Stimulated activated CD8-positive, alpha-beta memory T cell treated with anti-CD3 and anti-CD28 coated beads, Interleukin-7, amount 100 ng/mL, for 1 hour (primary cell): ENCODE data around the gene RAP1A.
"Not testable (repeated sequence)": the region's sequence is repeated elsewhere in the genome, so short reads cannot be mapped to it uniquely, and the experiment has no call there.

Experiments
- DNase-seq, 2 donors: peaks; one replicate each; pipeline ENCODE4 v3.0.0-alpha.2; 2020; ENCODE audit warnings: low read depth in 2 of 2

The RAP1A gene

DNA sequence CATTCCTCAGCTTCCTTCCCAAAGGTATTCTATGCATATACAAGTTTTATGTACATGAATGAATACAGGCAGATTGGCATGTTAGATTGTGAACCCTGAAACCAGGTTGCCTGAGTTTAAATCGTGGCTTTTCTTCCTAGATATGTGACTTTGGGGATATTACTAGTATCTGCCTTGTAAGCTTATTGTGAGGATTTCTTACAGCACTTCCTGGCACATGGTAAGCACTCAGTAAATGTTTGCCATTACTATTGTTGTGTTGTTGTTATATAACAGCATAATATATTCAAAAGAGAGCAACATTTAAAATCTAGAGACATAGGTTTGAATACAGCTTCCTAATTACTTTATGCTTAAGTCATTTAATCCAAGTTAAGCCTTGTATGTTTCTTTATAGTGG is 45.1 kb downstream of the RAP1A start:
- DNase-seq, result no peak

DNA sequence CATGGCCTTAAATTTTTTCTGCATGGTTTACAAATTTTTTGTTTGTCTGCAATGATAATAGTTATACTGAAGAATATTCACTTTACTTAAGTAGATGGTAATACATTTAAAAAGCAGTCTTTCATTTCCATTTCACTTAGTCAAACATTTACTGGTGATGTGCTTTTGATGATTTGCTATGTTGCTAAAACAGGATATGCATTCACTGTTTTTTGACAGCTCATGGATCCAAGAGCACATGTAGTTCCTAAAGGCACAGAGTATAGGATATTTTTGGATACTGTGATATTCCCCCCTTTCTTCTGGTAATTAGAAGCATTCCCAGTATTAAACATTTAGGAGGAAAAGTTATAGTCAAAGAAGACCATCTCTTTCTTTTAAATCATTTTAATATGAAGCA is 45.9 kb downstream of the RAP1A start:
- no peak for DNase-seq

DNA sequence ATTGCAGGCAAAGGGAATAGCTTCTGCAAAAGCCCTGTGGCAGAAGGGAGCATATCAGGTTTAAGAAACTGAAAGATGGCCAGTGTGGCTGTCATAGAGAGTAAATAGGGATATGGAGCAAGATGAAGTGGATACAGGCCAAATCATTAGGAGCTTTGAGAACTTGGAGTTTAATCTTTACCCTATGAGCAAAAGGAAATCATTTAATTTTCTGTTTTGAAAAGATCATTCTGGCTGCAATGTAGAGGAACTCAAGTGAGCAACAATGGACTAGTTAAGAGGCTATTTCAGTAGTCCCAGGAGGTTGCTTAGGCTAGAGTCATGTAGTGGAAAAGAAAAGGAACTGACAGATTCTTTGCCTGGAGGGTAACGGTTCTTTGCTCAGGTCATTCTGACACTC is 47.2 kb downstream of the RAP1A start:
- DNase-seq, result no peak

DNA sequence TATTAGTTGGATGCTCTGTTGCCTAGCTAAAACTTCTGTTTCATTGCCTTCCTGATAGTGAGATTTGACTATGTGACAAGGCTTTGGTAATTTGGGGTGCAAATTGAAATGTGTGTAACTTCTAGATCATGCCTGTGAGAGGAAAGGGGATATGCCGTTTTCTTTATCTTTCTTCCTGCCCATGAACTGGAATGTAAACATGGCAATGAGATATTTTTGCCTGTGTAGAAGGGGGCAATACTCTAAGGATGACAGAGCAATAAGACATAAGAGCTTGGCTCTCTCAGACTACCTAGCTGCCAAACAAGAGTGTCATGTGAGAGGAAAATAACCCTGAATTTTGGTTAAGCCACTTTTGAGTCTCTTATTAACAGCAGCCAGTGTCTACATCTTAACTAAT is 49.7 kb downstream of the RAP1A start:
- DNase-seq, result no peak

DNA sequence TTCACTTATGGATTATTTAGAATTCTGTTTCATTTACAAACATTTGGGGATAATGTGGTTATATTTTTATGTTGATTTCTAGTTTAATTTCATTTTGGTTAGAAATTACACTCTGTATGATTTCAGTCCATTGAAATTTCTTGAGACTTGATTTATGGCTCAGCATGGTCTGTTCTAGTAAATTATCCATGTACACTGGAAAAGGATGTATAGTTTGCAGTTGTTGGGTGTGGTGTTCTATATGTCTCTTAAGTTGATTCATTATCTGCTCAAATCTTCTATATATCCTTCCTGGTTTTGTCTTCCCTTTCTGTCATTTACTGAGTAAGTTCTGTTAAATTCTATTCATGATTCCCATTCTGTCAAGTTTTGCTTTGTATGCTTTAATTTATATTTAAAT is 52.3 kb downstream of the RAP1A start:
- no peak for DNase-seq

DNA sequence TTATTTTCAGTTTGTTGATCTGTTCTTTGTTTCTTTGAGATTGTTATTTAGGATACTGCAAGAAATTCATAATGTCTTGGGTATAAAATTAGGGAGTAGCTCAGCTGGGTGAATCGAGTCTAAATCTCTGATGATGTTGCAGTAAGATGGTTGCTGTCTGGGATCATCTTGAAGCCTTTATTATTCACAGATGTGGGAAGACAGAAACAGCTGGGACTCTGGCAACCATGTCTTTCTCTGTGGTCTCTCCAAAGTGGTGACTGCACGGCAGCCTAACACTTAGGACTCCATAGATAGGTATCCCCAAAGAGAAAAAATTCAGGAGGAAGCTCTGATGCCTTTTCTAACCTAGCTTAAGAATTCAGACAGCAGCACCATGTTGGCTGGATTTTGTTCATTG is 52.7 kb downstream of the RAP1A start:
- DNase-seq, result no peak

DNA sequence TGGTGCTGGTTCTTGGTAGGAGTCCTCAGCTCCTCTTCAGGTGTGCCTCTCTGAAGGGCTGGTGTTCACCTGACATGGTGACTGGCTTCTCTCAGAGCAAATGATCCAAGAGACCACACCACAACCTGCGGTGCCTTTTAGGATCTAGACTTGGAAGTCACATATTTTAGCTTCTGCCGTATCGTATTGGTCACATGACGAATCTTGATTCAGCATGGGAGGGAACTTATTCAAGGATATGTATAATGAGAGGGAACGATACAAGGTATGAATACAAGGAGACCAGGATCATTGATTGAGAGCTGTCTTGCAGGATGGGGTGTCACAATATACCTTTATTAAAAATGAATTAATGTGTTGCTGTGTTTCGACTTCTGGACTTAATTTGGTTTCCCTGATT is 58.0 kb downstream of the RAP1A start:
- DNase-seq, result no peak

DNA sequence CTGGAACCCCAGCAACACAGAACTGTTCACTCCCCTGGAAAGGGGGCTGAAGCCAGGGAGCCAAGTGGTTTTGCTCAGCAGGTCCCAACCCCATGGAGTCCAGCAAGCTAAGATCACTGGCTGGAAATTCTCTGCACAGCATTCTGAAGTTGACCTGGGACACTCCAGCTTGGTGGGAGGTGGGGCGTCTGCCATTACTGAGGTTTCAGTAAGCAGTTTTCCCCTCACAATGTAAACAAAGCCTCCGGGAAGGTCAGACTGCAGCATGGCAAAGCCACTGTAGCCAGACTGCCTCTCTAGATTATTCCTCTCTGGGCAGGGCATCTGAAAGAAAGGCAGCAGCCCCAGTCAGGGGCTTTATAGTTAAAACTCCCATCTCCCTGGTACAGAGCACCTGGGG is 60.0 kb downstream of the RAP1A start:
- no peak for DNase-seq

DNA sequence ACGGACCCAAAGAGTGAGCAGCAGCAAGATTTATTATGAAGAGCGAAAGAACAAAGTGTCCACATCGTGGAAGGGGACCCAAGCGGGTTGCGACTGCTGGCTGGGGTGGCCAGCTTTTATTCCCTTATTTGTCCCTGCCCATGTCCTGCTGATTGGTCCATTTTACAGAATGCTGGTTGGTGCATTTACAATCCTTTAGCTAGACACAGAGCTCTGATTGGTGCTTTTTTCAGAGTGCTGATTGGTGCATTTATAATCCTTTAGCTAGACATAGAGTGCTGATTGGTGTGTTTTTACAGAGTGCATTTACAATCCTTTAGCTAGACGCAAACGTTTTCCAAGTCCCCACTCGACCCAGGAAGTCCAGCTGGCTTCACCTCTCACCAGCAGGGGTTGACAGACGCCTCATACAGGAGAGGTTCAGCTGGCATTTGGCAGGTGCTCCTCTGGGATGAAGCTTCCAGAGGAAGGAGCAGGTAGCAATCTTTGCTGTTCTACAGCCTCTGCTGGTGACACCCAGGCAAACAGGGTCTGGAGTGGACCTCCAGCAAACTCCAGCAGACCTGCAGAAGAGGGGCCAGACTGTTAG is 60.7 kb downstream of the RAP1A start:
- not testable (repeated sequence) for DNase-seq

DNA sequence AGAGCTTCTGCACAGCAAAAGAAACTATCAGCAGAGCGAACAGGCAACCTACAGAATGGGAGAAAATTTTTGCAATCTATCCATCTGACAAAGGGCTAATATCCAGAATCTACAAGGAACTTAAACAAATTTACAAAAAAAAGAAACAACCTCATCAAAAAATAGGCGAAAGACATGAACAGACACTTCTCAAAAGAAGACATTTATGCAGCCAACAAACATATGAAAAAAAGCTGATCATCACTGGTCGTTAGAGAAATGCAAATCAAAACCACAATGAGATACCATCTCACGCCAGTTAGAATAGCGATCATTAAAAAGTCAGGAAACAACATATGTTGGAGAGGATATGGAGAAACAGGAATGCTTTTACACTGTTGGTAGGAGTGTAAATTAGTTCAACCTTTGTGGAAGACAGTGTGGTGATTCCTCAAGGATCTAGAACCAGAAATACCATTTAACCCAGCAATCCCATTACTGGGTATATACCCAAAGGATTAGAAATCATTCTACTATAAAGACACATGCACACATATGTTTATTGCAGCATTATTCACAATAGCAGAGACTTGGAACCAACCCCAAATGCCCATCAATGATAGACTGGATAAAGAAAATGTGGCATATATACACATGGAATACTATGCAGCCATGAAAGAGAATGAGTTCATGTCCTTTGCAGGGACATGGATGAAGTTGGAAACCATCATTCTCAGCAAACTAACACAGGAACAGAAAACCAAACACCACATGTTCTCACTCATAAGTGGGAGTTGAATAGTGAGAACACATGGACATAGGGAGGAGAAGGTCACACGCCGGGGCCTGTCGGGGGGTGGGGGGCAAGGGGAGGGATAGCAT is 65.9 kb downstream of the RAP1A start:
- DNase-seq, result not testable (repeated sequence)

DNA sequence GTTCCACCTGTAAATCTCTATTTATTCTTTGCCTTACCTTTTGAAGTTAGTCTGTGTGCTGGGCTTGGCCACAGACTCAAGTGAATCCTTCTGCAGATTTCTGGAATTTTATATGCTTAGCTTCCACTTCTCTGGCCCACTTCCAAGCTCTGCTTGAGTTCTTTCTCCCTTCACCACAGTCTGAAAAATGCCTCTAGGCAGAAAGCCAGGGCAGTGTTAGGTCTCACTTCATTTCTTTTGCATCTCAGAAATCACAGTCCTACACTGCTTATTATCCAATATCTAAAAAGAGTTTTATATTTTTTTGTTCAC is 70.7 kb downstream of the RAP1A start:
- DNase-seq, result no peak

DNA sequence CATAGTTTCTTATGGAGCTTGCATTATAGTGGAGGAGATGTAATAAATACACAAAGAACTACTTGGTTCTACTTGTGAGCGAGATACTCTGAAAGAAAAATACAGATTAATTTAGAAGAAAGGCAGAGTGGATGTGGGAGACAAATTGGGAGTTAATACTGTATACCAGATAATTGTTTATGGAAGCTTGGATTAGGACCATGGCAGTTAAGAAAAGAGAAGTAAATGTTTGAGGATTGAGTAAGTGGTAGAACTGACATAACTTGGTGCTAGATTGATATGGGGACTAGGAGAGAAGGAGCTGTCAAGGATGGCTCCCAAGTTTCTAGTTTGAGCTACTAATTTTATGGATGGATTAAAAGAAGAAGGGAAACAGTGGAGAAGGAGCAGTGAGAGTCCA is 72.3 kb downstream of the RAP1A start:
- DNase-seq, result no peak

DNA sequence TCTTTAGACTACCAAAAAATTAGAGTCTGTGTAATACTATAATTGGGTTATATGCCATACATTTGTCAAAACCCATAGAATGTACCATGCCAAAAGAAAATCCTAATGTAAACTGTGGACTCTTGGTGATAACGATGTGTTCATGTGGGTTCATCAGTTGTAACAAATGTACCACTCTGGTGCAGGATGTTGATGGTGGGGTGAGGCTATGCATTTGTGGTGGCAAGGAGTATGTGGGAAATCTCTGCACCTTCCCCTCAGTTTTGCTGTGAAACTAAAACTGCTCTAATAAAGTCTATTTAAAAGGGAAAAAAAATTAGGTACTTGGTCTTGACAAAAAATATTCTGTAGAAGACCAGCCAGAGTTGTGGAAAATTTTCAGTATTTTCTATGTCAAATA is 76.2 kb downstream of the RAP1A start:
- no peak for DNase-seq

DNA sequence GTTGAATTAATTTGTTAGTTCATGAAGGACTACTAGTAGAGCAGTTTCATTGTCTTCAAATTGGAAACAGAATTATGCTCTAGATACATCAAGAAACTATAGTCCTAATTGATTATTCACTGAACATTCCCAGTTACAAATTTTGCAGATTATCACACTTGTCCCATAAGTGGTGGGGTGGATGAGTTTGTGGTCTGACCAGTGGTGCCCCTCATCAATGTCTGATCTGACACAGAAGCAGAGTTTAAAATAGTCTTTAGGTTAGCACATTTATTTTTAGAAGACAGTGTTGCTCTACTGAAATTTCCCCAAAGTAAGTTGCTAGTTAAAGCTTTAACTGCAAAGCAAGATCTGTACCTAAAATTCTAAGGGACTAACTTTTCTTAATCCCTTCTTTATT is 76.7 kb downstream of the RAP1A start:
- DNase-seq, result no peak

DNA sequence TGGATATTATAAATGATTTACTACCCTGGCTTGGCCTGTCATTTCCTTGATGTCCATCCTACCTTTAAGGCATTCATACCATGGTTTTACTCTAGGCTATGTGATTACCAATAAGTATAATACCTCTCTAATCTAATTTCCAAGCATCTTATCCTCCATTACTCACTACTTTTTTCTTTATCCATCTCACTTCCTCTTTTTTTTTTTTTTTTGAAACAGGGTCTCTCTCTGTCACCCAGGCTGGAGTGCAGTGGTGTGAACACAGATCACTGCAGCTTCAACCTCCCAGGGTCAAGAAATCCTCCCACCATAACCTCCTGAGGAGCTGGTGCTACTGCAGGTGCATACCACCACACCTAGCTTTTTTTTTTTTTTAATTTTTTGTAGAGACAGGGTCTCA is 79.7 kb downstream of the RAP1A start:
- no peak for DNase-seq

DNA sequence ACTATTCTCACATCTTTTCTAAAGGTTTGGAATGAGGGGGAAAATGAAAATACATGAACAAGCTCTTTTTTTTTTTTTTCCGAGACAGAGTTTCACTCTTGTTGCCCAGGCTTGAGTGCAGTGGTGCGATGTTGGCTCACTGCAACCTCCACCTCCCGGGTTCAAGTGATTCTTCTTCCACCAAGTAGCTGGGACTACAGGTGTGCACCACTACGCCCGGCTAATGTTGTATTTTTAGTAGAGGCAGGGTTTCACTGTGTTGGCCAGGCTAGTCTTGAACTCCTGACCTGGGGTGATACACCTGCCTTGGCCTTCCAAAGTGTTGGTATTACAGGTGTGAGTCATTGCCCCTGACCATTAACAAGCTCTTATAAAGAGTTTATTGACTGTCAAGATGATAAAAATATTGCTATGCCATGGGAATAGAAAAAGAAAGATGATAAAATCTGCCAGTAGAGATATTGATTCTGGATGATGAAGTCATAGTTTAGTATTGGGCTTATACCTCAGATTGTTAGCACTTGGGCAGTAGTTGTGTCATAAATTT is 83.0 kb downstream of the RAP1A start:
- DNase-seq, result no peak

DNA sequence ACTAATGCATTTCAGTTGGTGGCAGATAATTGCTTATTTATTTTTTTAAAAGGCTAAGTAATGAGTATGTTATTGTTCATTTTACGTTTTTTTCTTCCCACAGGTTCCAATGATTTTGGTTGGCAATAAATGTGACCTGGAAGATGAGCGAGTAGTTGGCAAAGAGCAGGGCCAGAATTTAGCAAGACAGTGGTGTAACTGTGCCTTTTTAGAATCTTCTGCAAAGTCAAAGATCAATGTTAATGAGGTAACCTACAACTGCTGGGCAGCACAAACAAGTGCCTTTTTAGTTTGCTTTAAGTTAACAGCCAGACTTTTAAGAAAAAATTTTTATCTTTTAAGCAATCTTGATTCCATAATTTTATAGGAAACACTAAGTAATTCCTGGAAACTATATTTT is 84.7 kb downstream of the RAP1A start:
- DNase-seq, result no peak

DNA sequence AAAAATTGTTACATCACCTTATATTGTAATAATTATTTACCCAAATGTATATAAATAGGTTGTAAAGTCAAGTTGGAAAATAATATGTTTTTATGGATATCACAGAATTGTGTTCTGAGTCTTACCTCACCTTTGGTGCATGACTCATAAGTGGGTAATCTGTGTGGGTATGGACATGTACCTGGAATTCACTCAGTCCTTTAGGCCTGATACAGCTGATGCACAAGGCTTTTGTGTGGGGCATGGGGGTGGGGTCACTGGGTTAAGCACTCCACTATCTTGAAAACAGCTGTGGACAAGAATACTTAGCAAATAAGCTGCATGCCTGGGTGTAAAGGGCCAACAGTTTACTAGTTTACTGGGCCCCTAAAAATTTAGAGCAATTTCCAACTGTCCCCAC is 85.2 kb downstream of the RAP1A start:
- DNase-seq, result no peak

DNA sequence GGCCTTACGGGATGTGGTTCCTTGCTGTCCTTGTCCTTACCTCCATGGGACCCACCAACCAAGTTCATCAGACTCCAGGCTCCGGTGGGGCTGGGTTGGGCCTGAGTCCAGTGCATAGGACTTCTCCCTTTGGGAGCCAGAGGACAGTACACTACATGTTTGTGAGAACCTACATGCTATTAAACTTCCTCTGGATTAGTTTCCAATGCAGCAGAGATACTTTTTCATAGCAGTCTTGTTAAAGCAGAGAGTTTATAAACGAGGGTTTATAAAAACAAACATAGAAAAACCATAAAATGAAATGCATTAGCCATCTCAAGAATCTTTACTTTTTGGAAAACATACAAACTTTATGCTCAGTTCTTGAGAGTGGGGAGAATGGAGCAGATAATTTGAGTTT is 86.3 kb downstream of the RAP1A start:
- no peak for DNase-seq

DNA sequence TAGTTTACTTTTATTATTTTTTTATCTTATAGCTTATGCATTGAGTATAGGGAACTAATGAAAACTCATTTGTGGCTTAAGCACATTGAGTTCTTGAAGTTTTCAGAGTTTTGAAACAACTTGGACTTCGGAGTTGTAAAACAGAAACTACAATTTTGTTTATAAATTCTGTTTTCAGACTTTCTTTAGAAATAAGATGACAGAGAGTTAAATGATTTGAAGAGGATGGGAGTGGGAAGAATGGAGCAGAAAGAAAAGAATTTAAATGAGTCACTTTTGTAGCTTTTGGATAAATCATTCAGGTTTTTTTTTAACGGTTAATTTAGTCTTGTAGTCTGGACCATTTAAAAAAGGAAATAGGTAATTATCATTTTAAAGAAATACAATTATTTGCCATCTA is 87.3 kb downstream of the RAP1A start:
- DNase-seq, result no peak

DNA sequence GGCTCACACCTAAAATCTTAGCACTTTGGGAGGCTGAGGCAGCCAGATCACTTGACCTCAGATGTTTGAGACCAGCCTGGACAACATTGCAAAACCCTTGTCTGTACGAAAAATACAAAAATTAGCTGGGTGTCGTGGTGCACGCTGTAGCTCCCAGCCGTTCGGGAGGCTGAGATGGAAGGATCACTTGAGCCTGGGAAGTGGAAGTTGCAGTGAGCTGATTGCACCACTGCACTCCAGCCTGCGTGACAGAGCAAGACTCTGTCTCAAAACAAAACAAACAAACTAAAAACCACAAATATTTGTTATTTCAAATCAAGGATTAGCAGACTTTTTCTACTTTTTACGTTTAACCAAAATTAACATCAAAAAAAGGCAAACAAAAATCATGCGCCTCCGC is 88.3 kb downstream of the RAP1A start:
- DNase-seq, result no peak

DNA sequence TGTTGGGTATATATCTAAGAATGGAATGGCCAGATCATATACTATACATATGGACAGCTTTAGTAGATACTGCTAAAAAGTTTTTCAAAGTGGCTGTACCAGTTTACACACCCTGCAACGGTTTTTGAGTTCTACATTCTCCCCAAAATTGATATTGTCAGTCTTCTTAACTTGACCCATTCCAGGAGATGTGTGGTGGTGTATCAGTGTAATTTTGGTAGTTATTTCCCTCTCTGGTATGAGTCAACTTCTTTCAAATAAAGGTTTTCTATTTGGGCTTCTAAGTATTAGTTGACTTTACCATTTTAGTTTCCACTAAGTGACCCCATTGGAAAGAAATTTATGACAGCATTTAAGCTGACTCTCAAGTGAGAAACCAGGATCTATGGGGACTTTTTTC is 90.4 kb downstream of the RAP1A start:
- no peak for DNase-seq

DNA sequence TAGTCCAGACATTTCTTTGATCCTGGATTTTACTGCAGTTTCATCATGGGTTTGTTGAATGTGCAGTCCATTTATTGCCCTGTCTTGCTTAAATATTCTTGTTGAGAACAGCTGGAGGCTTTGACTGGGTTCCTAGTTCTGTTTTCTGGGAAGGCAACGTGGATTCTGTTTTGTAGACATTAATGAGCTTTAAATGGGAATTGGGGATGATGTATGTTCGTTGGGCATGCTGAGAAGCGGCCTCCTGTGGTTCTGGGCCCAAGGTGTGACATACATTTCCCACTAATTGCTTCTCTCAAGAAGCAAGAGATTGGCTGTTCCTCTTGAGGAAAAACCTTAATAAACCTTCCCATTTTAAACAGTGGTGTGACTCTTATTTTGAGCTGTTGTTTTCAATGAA is 96.7 kb downstream of the RAP1A start:
- DNase-seq, result no peak

DNA sequence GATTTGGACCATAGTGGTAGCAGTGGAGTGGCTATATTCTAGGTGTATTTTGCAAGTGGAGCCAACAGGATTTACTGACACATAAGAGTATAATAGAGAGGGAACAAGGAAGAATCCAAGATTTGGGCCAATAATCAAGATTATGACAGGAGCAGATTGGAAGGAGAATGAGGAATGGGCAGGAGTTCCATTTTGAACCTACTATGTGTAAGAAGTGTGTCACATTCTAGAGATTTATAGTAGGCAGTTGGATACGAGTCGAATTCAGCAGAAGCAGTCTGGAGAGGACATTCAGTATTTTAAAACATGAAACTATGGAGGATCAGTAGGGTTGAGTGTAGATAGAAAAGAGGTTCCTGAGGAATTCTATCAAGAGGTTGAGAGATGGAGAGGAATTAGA is 97.9 kb downstream of the RAP1A start:
- DNase-seq, result no peak
